PC-9 (cell line): ENCODE data around the gene DCAF17. TPM values are rescaled to one million over a fixed set of nuclear protein-coding genes. Genes with fewer than 3 reads are reported as not detected.

Experiments
- BruUV-seq: library from RNA; stranded (reverse); fragments of 400-500 nt; replicated peaks from 2 replicates; lab custom pipeline; 2021; lab: Mats Ljungman, UMichigan
- CTCF ChIA-PET: fragments of 300-600 bp; sonication (Branson Sonifier 250); formaldehyde crosslinking; loops from one replicate; lab custom pipeline; 2022; ENCODE audit warnings: antibody characterized with exemption; lab: Charles Lee
- POLR2A ChIA-PET: fragments of 300-600 bp; sonication (Branson Sonifier 250); formaldehyde crosslinking; loops from one replicate; lab custom pipeline; 2022; ENCODE audit warnings: antibody characterized with exemption; ENCODE audit not compliant: unreplicated experiment; lab: Charles Lee
- DNase-seq, 2 experiments: peaks; one replicate each; pipeline versions ENCODE4 v3.0.0 to v3.0.0-alpha.2; 2015 to 2022; ENCODE audit warnings: mixed read lengths in 1 of 2
- H2AFZ ChIP-seq: fragments of 200-600 bp; sonication (generic); 2 replicates; pipeline ENCODE4 v1.8.1; 2017; ENCODE audit warnings: antibody characterized with exemption
- H3F3A ChIP-seq: fragments of 200-600 bp; sonication (generic); 2 replicates; pipeline ENCODE4 v1.8.1; 2017; ENCODE audit warnings: antibody characterized with exemption, mild to moderate bottlenecking, low read depth; ENCODE audit not compliant: insufficient read depth
- H3K27ac ChIP-seq: fragments of 200-600 bp; sonication (generic); 2 replicates; pipeline ENCODE4 v1.6.1; 2016; ENCODE audit warnings: mixed run types
- H3K27me3 ChIP-seq: fragments of 200-600 bp; sonication (generic); 2 replicates; pipeline ENCODE4 v1.6.1; 2016; ENCODE audit warnings: low read depth, mixed run types; ENCODE audit not compliant: insufficient read depth
- H3K36me3 ChIP-seq: fragments of 200-600 bp; sonication (generic); 2 replicates; pipeline ENCODE4 v1.6.1; 2016; ENCODE audit warnings: low read depth, mixed run types
- H3K4me1 ChIP-seq: fragments of 200-600 bp; sonication (generic); replicated peaks from 2 replicates; pipeline ENCODE4 v1.6.1; 2016; ENCODE audit warnings: mixed run types; ENCODE audit not compliant: insufficient read depth
- H3K4me2 ChIP-seq: fragments of 200-600 bp; sonication (generic); 2 replicates; pipeline ENCODE4 v1.6.1; 2017; ENCODE audit warnings: mixed run types
- H3K4me3 ChIP-seq: fragments of 200-600 bp; sonication (generic); 2 replicates; pipeline ENCODE4 v1.6.1; 2016; ENCODE audit warnings: mixed run types
- H3K79me2 ChIP-seq: fragments of 200-600 bp; sonication (generic); 2 replicates; pipeline ENCODE4 v1.6.1; 2017; ENCODE audit warnings: low read depth, mixed run types
- H3K9me2 ChIP-seq: fragments of 200-600 bp; sonication (generic); 2 replicates; pipeline ENCODE4 v1.8.1; 2017; ENCODE audit warnings: mild to moderate bottlenecking; ENCODE audit not compliant: insufficient read depth
- H3K9me3 ChIP-seq: fragments of 200-600 bp; sonication (generic); 2 replicates; pipeline ENCODE4 v1.8.1; 2016; ENCODE audit warnings: low read depth; ENCODE audit not compliant: insufficient read depth
- H4K20me1 ChIP-seq: fragments of 200-600 bp; sonication (generic); 2 replicates; pipeline ENCODE4 v1.8.1; 2017; ENCODE audit not compliant: insufficient read depth
- EZH2 ChIP-seq: fragments of 200-600 bp; sonication (generic); IDR thresholded peaks from 2 replicates; pipeline ENCODE4 v1.8.0; 2017; ENCODE audit warnings: antibody characterized with exemption, low read depth
- intact Hi-C: fragments of 100-400 bp; cut with micrococcal nuclease; formaldehyde crosslinking; loops from one replicate; pipeline ENCODE4 v1.10.0; 2022; ENCODE audit not compliant: unreplicated experiment
- total RNA-seq: library from RNA; stranded (reverse); gene quantifications from 2 replicates; pipeline ENCODE4 v1.2.3, GENCODE V29; 2021
- TF ChIP-seq, protein P1 (sequence below): fragments of 200-600 bp; sonication (generic); conservative IDR thresholded peaks from 2 replicates; pipeline ENCODE4 v1.6.1; 2017; ENCODE audit warnings: mixed run types, antibody characterized with exemption, mild to moderate bottlenecking, moderate library complexity

Gene DCAF17
- total RNA-seq, 1 experiment from 2014 or later = 22.0 TPM

GRCh38 chr2:171441470-171441869 lies 7.4 kb downstream of the DCAF17 start:
- no peak for DNase-seq

DNA sequence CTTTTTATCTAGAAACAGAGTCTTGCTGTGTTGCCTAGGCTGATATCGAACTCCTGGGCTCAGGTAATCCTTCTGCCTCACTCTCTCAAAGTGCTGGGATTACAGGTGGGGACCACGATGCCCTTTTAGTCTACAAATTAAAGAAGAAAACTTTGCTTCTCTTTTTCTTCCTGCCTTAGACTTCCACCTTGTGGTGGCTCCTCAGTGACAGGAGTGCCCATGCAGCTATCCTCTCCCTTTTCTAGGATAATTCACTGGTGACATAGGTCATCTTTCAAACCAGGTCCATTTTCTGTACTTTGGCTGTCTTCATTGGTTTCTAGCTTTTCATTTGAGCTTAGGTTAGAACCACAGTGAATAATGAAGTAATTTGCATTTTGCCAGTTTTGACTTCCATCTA lies 13.6 kb downstream of the DCAF17 start:
- no peaks in the 10 kb centered on the region for H3K27me3 ChIP-seq
- H3K9me3 ChIP-seq = no peaks in the 10 kb centered on the region
- TF ChIP-seq EZH2 = no peak
- TF ChIP-seq, protein P1, sequence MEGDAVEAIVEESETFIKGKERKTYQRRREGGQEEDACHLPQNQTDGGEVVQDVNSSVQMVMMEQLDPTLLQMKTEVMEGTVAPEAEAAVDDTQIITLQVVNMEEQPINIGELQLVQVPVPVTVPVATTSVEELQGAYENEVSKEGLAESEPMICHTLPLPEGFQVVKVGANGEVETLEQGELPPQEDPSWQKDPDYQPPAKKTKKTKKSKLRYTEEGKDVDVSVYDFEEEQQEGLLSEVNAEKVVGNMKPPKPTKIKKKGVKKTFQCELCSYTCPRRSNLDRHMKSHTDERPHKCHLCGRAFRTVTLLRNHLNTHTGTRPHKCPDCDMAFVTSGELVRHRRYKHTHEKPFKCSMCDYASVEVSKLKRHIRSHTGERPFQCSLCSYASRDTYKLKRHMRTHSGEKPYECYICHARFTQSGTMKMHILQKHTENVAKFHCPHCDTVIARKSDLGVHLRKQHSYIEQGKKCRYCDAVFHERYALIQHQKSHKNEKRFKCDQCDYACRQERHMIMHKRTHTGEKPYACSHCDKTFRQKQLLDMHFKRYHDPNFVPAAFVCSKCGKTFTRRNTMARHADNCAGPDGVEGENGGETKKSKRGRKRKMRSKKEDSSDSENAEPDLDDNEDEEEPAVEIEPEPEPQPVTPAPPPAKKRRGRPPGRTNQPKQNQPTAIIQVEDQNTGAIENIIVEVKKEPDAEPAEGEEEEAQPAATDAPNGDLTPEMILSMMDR = peak; percentile 51
- peaks cover 18% of the 10 kb centered on the region; the same call in 1 of the 2 replicates for H3K36me3 ChIP-seq
- no peaks in the 10 kb centered on the region for H3K9me2 ChIP-seq
- H4K20me1 ChIP-seq = no peaks in the 10 kb centered on the region
- no peaks in the 10 kb centered on the region for H3K4me1 ChIP-seq
- DNase-seq = no peak
- POLR2A ChIA-PET = no interaction called here
- no TSS peak for BruUV-seq
- no peak overlapping the region for H3K4me3 ChIP-seq
- no peak overlapping the region for H3K27ac ChIP-seq
- H2AFZ ChIP-seq = no peak overlapping the region
- H3F3A ChIP-seq = no peaks in the 10 kb centered on the region; the same call in 1 of the 2 replicates
- no peaks in the 10 kb centered on the region for H3K79me2 ChIP-seq
- H3K4me2 ChIP-seq = no peak overlapping the region
- intact Hi-C loops = loop anchor here (1.0 kb wide), 1 partner anchor 474 kb away; no protein-coding TSS in a partner anchor
- CTCF ChIA-PET = no interaction called here

More at GRCh38 chr2:171441470-171441869, 7.4 kb downstream of the DCAF17 start:
- no peaks in the 10 kb centered on the region for H3K4me1 ChIP-seq
- no peaks in the 10 kb centered on the region for H3K27me3 ChIP-seq
- H3F3A ChIP-seq = peaks cover 7% of the 10 kb centered on the region; the same call in 1 of the 2 replicates
- H3K36me3 ChIP-seq = peaks cover 41% of the 10 kb centered on the region
- ChIA-PET CTCF (no interaction called here), POLR2A (no interaction called here)
- TF ChIP-seq, protein P1 = no peak
- TF ChIP-seq EZH2 = no peak
- H3K79me2 ChIP-seq = peaks cover 23% of the 10 kb centered on the region; the same call in 1 of the 2 replicates
- no peak overlapping the region for H3K4me3 ChIP-seq
- no peak overlapping the region for H2AFZ ChIP-seq
- BruUV-seq = no TSS peak
- no peak overlapping the region for H3K4me2 ChIP-seq
- intact Hi-C loops = no loop called here
- H3K9me3 ChIP-seq = no peaks in the 10 kb centered on the region
- H3K9me2 ChIP-seq = no peaks in the 10 kb centered on the region
- no peaks in the 10 kb centered on the region for H4K20me1 ChIP-seq
- H3K27ac ChIP-seq = no peak overlapping the region

- Histone ChIP-seq H3K9me3 (no peaks in the 10 kb centered on the region), H3K4me3 (no peak overlapping the region), H3K79me2 (no peaks in the 10 kb centered on the region), H3K4me1 (no peaks in the 10 kb centered on the region), H3K36me3 (peaks cover 23% of the 10 kb centered on the region; the same call in 1 of the 2 replicates), H3K27ac (no peak overlapping the region), H3F3A (no peaks in the 10 kb centered on the region; the same call in 1 of the 2 replicates), H3K4me2 (no peak overlapping the region), H2AFZ (no peak overlapping the region), H3K9me2 (no peaks in the 10 kb centered on the region), H3K27me3 (no peaks in the 10 kb centered on the region), H4K20me1 (no peaks in the 10 kb centered on the region)
- intact Hi-C loops = no loop called here
- no peak for DNase-seq
- ChIA-PET CTCF (no interaction called here), POLR2A (no interaction called here)
- BruUV-seq = no TSS peak
- TF ChIP-seq EZH2 = no peak
- TF ChIP-seq, protein P1 = no peak
Observed at GRCh38 chr2:171451074-171451473, 17.0 kb downstream of the DCAF17 start.
